Mucosa of descending colon (tissue), 3 donors: ENCODE data around the gene TRABD2B. TPM values are rescaled to one million over a fixed set of nuclear protein-coding genes. Genes with fewer than 3 reads are reported as not detected.

Experiments used
- ATAC-seq: fragments of 200-7000 bp; cut with Tn5 transposase; one replicate; pipeline ENCODE4 v1.9.1; 2020; ENCODE audit warnings: mild to moderate bottlenecking, moderate library complexity
- DNase-seq, 3 donors: peaks; one replicate each; pipeline ENCODE4 v3.0.0-alpha.2; 2020
- H3K36me3 ChIP-seq: fragments of 200-600 bp; one replicate; pipeline ENCODE4 v1.8.0; 2021; ENCODE audit warnings: low read depth, mild to moderate bottlenecking
- H3K4me1 ChIP-seq: fragments of 200-600 bp; one replicate; pipeline ENCODE4 v1.8.0; 2021; ENCODE audit warnings: low read depth, mild to moderate bottlenecking
- H3K4me3 ChIP-seq: fragments of 200-600 bp; one replicate; pipeline ENCODE4 v1.8.0; 2021; ENCODE audit warnings: mild to moderate bottlenecking
- H3K9me3 ChIP-seq: fragments of 200-600 bp; one replicate; pipeline ENCODE4 v1.8.0; 2021; ENCODE audit warnings: mild to moderate bottlenecking
- CTCF ChIP-seq: fragments of 200-600 bp; IDR thresholded peaks from one replicate; pipeline ENCODE4 v1.8.0; 2022; ENCODE audit warnings: antibody characterized with exemption, mild to moderate bottlenecking
- intact Hi-C, 2 donors: fragments of 100-400 bp; cut with DNase I in 1 of 2; cut with micrococcal nuclease in 1 of 2; formaldehyde crosslinking; loops; one replicate each; pipeline versions ENCODE4 v1.11.0 to v1.11.1; 2022; cut with DNase I, micrococcal nuclease
- total RNA-seq, 3 donors: library from RNA; stranded (reverse); fragmentation: NEBNext Ultra II Directional in 2 of 3; extraction: Animal tissue kit (Norgen Biotek cat#: 25700) in 2 of 3; gene quantifications; one replicate each; pipeline versions ENCODE4 v1.2.1 to v1.2.4, GENCODE V29; 2021 to 2023
- donor health status: DM: no; HTN: no; CAD: no; lungs with moderate emphysema.
- donor health status: DM: no; HTN: no; CAD: no.
- donor health status: DM: no; HTN: yes; CAD: no.

Gene TRABD2B
- total RNA-seq, 3 donors from 2014 or later, result 0.35 to 2.0 (median 2.0) TPM

- ATAC-seq, result no peak
- TF ChIP-seq CTCF, result no peak
- no peaks in the 10 kb centered on the region for H3K4me1 ChIP-seq
- no peaks in the 10 kb centered on the region for H3K36me3 ChIP-seq
- DNase-seq, result no peak
- no peak overlapping the region for H3K4me3 ChIP-seq
- intact Hi-C loops, result no loop called here
- H3K9me3 ChIP-seq, result no peaks in the 10 kb centered on the region
Measured at GRCh38 chr1:47774986-47775834, 222.0 kb downstream of the TRABD2B start.

- DNase-seq (no peak), ATAC-seq (no peak)
- intact Hi-C loops, result no loop called here
- H3K4me1 ChIP-seq, result no peaks in the 10 kb centered on the region
- H3K4me3 ChIP-seq, result no peak overlapping the region
- no peaks in the 10 kb centered on the region for H3K36me3 ChIP-seq
- no peak for TF ChIP-seq CTCF
- no peaks in the 10 kb centered on the region for H3K9me3 ChIP-seq
Measured at GRCh38 chr1:47772960-47773682, 224.1 kb downstream of the TRABD2B start.

- no peaks in the 10 kb centered on the region for H3K36me3 ChIP-seq
- ATAC-seq (no peak), DNase-seq (no peak)
- intact Hi-C loops, result no loop called here
- TF ChIP-seq CTCF, result no peak
- no peaks in the 10 kb centered on the region for H3K4me1 ChIP-seq
- no peak overlapping the region for H3K4me3 ChIP-seq
- H3K9me3 ChIP-seq, result no peaks in the 10 kb centered on the region
Measured at GRCh38 chr1:47772281-47772680, 224.9 kb downstream of the TRABD2B start.

- H3K4me3 ChIP-seq, result no peak overlapping the region
- peak; percentile 77 for ATAC-seq
- intact Hi-C loops, result no loop called here
- peak; percentile 45 to 65 (median 52) for DNase-seq
- H3K9me3 ChIP-seq, result no peaks in the 10 kb centered on the region
- TF ChIP-seq CTCF, result no peak
- no peaks in the 10 kb centered on the region for H3K36me3 ChIP-seq
- H3K4me1 ChIP-seq, result no peaks in the 10 kb centered on the region
Measured at GRCh38 chr1:47771751-47772150, 225.4 kb downstream of the TRABD2B start.

- TF ChIP-seq CTCF, result no peak
- no peak overlapping the region for H3K4me3 ChIP-seq
- no peak for DNase-seq
- intact Hi-C loops, result no loop called here
- no peaks in the 10 kb centered on the region for H3K9me3 ChIP-seq
- H3K4me1 ChIP-seq, result no peaks in the 10 kb centered on the region
- H3K36me3 ChIP-seq, result no peaks in the 10 kb centered on the region
- no peak for ATAC-seq
Measured at GRCh38 chr1:47769983-47770382, 227.2 kb downstream of the TRABD2B start.
